NT2/D1 (cell line): ENCODE measurements around the gene CDC42SE1.

ENCODE experiments used
- YY1 ChIP-seq: IDR thresholded peaks from 2 replicates; pipeline ENCODE4 v1.6.1; 2011; ENCODE audit not compliant: insufficient read length, insufficient read depth
- ZNF274 ChIP-seq: IDR thresholded peaks from 2 replicates; pipeline ENCODE4 v1.6.1; 2011; ENCODE audit warnings: mild to moderate bottlenecking, low read depth, low read length

DNA sequence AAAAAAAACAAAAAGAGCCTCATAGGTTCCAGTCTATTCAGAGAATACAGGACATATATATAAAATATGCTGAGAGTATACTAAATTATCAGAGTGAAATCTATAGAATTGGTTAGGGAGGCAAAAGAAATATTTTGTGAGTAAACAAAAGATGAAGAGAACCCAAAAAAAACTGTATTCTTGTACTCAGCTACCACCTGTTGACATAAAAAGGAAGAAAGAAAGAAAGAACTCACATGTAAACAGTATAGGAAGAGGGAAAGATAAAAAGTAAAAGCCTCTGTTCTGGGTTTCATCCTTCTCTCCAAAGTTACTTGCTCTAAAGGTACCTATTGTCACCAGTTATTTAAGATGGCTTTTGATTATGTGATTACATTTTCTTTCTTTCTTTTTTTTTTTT is 33.0 kb downstream of the CDC42SE1 start:
- TF ChIP-seq YY1 (no peak), ZNF274 (no peak)
